GM10248 (cell line): ENCODE data around the gene PCDHAC2.

Source experiments
- CTCF ChIA-PET: fragments of 300-600 bp; sonication (Branson Sonifier 250); formaldehyde crosslinking; extraction: SDS; loops from one replicate; lab custom pipeline; 2021; ENCODE audit warnings: antibody characterized with exemption; lab: Yijun Ruan, JAX
- POLR2A ChIA-PET: fragments of 350-650 bp; sonication (Branson Sonifier 250); formaldehyde crosslinking; extraction: SDS; loops from one replicate; lab custom pipeline; 2020; ENCODE audit warnings: antibody characterized with exemption; lab: Yijun Ruan, JAX
- DNase-seq: peaks from one replicate; pipeline ENCODE4 v3.0.0; 2012; ENCODE audit errors: extremely low spot score
- TF ChIP-seq, protein P1 (sequence below): IDR thresholded peaks from 2 replicates; pipeline ENCODE4 v1.5.1; 2012; ENCODE audit warnings: mild to moderate bottlenecking, low read depth; ENCODE audit errors: extremely low read depth, missing control alignments, control extremely low read depth

The PCDHAC2 gene

GRCh38 chr5:141003791-141004611, 37.7 kb downstream of the PCDHAC2 start:
- ChIA-PET POLR2A (no interaction called here), CTCF (interaction anchor here (1.2 to 1.5 kb wide), 2 partner anchors 13 to 21 kb away, joined by 3 to 5 read pairs; no protein-coding TSS in a partner anchor)
- DNase-seq, result no peak

DNA sequence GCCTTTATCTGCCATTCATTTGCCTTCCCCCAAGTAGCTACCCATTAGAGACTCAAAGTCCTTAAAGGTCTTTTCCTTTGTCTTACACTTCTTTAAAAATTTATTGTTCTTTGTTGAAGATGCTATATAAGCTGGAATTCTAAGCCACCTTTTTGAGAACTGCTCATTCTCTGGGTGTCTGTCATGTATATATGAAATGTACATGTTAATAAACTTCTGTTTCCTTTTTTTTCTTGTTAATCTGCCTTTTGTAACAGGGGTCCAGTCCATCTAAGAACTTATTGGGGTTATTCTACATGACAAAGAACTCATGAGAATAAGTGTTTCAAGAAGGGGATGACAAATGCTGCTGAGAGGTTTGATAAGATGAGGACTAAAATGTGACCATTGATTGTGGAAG, 41.5 kb downstream of the PCDHAC2 start:
- no peak for DNase-seq
- CTCF ChIA-PET, result no interaction called here
- POLR2A ChIA-PET, result interaction anchor here (0.7 kb wide), 1 partner anchor 1164 kb away, joined by 8 read pairs; no protein-coding TSS in a partner anchor
- TF ChIP-seq, protein P1, sequence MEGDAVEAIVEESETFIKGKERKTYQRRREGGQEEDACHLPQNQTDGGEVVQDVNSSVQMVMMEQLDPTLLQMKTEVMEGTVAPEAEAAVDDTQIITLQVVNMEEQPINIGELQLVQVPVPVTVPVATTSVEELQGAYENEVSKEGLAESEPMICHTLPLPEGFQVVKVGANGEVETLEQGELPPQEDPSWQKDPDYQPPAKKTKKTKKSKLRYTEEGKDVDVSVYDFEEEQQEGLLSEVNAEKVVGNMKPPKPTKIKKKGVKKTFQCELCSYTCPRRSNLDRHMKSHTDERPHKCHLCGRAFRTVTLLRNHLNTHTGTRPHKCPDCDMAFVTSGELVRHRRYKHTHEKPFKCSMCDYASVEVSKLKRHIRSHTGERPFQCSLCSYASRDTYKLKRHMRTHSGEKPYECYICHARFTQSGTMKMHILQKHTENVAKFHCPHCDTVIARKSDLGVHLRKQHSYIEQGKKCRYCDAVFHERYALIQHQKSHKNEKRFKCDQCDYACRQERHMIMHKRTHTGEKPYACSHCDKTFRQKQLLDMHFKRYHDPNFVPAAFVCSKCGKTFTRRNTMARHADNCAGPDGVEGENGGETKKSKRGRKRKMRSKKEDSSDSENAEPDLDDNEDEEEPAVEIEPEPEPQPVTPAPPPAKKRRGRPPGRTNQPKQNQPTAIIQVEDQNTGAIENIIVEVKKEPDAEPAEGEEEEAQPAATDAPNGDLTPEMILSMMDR, result no peak

More at GRCh38 chr5:141003791-141004611, 37.7 kb downstream of the PCDHAC2 start:
- TF ChIP-seq, protein P1, result no peak

- TF ChIP-seq, protein P1, result no peak
- POLR2A ChIA-PET, result no interaction called here
- DNase-seq, result no peak
- CTCF ChIA-PET, result no interaction called here
Observed at GRCh38 chr5:141010047-141010793, 43.9 kb downstream of the PCDHAC2 start.

DNA sequence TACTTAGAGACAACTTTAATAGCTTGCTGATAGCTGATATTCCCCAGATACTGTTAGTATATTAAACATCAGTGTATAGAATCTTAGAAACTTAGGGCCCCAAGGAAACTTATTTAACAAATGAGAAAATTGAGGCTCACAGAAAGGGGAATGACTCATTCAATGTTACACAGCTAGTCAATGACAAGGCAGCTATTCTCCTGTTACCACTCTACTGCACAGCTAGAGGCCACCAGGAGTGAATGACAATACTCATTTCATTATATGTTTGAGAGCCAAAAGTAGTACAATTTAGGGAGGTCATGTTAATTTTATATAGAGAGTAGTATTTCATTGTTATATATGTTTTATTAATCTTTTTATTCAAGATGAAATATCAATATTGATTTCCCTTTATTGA, 51.7 kb downstream of the PCDHAC2 start:
- CTCF ChIA-PET, result no interaction called here
- DNase-seq, result no peak
- TF ChIP-seq, protein P1, result no peak
- POLR2A ChIA-PET, result no interaction called here
